IPS DF 6.9 (cell line): Measurements from ENCODE around the gene EGLN1.
"Not testable (repeated sequence)": the region's sequence is repeated elsewhere in the genome, so short reads cannot be mapped to it uniquely, and the experiment has no call there.

ENCODE experiments used
- DNase-seq: peaks from one replicate; pipeline ENCODE4 v3.0.0-alpha.2; 2013; ENCODE audit warnings: low read depth, low spot score
- H3K27ac ChIP-seq: one replicate; pipeline ENCODE4 v1.5.1; 2013; ENCODE audit warnings: low read length, control low read depth
- H3K27me3 ChIP-seq: 2 replicates; pipeline ENCODE4 v1.6.1; 2013; ENCODE audit warnings: mild to moderate bottlenecking, low read length; ENCODE audit not compliant: control insufficient read depth, insufficient read depth
- H3K36me3 ChIP-seq: 2 replicates; pipeline ENCODE4 v1.6.1; 2013; ENCODE audit warnings: low read length; ENCODE audit not compliant: control insufficient read depth, insufficient read depth
- H3K4me1 ChIP-seq: 2 replicates; pipeline ENCODE4 v1.6.1; 2013; ENCODE audit warnings: low read length; ENCODE audit not compliant: control insufficient read depth, insufficient read depth
- H3K4me3 ChIP-seq: 2 replicates; pipeline ENCODE4 v1.5.1; 2013; ENCODE audit warnings: mild to moderate bottlenecking, low read length
- H3K9me3 ChIP-seq: 2 replicates; pipeline ENCODE4 v1.6.1; 2013; ENCODE audit warnings: low read length, inconsistent platforms; ENCODE audit not compliant: control insufficient read depth, insufficient read depth
- WGBS: extraction: QIAGEN DNeasy Blood & Tissue Kit; methylation state at CpG from one replicate; pipeline ENCODE4 v1.1.7; 2013; ENCODE audit warnings: mixed read lengths, missing lambda C conversion rate; ENCODE audit not compliant: insufficient read length, insufficient coverage; 5-methylcytosine and 5-hydroxymethylcytosine counted together

EGLN1 gene

GRCh38 chr1:231359113-231359512 is 63.0 kb downstream of the EGLN1 start:
- H3K27me3 ChIP-seq, result no peaks in the 10 kb centered on the region
- H3K27ac ChIP-seq, result no peak overlapping the region
- no peak overlapping the region for H3K4me3 ChIP-seq
- H3K4me1 ChIP-seq, result no peaks in the 10 kb centered on the region
- WGBS, result no CpG with 5 or more reads among the region's 6 CpGs
- H3K36me3 ChIP-seq, result no peaks in the 10 kb centered on the region
- no peak for DNase-seq
- no peaks in the 10 kb centered on the region for H3K9me3 ChIP-seq

- Histone ChIP-seq H3K27me3 (no peaks in the 10 kb centered on the region), H3K4me1 (no peaks in the 10 kb centered on the region), H3K4me3 (no peak overlapping the region), H3K36me3 (no peaks in the 10 kb centered on the region), H3K9me3 (no peaks in the 10 kb centered on the region), H3K27ac (no peak overlapping the region)
- DNase-seq, result no peak
- WGBS, result no CpG with 5 or more reads among the region's 4 CpGs
Observed at GRCh38 chr1:231357831-231358354, 64.2 kb downstream of the EGLN1 start.

- Histone ChIP-seq H3K4me3 (no peak overlapping the region), H3K9me3 (no peaks in the 10 kb centered on the region), H3K27me3 (no peaks in the 10 kb centered on the region), H3K36me3 (no peaks in the 10 kb centered on the region; the same call in 1 of the 2 replicates), H3K27ac (no peak overlapping the region), H3K4me1 (no peaks in the 10 kb centered on the region)
- no CpG with 5 or more reads among the region's 10 CpGs for WGBS
- DNase-seq, result no peak
Observed at GRCh38 chr1:231357187-231357772, 64.8 kb downstream of the EGLN1 start.

- WGBS, result no CpG with 5 or more reads among the region's 3 CpGs
- Histone ChIP-seq H3K9me3 (no peaks in the 10 kb centered on the region), H3K4me3 (no peak overlapping the region), H3K27ac (no peak overlapping the region), H3K27me3 (no peaks in the 10 kb centered on the region), H3K4me1 (no peaks in the 10 kb centered on the region), H3K36me3 (no peaks in the 10 kb centered on the region; the same call in 1 of the 2 replicates)
- no peak for DNase-seq
Observed at GRCh38 chr1:231355171-231355570, 66.9 kb downstream of the EGLN1 start.

- no peak for DNase-seq
- Histone ChIP-seq H3K27ac (no peak overlapping the region), H3K36me3 (no peaks in the 10 kb centered on the region; the same call in 1 of the 2 replicates), H3K4me3 (no peak overlapping the region), H3K4me1 (no peaks in the 10 kb centered on the region), H3K27me3 (no peaks in the 10 kb centered on the region), H3K9me3 (no peaks in the 10 kb centered on the region)
- WGBS, result no CpG with 5 or more reads among the region's 5 CpGs
Observed at GRCh38 chr1:231354330-231355020, 67.6 kb downstream of the EGLN1 start.

- H3K27ac ChIP-seq, result no peak overlapping the region
- H3K36me3 ChIP-seq, result no peaks in the 10 kb centered on the region; the same call in 1 of the 2 replicates
- no peak for DNase-seq
- WGBS, result no CpG with 5 or more reads among the region's 2 CpGs
- no peaks in the 10 kb centered on the region for H3K9me3 ChIP-seq
- no peaks in the 10 kb centered on the region; the same call in 1 of the 2 replicates for H3K27me3 ChIP-seq
- H3K4me1 ChIP-seq, result no peaks in the 10 kb centered on the region
- no peak overlapping the region for H3K4me3 ChIP-seq
Observed at GRCh38 chr1:231353086-231353485, 69.0 kb downstream of the EGLN1 start.

- no peaks in the 10 kb centered on the region; the same call in 1 of the 2 replicates for H3K27me3 ChIP-seq
- no peaks in the 10 kb centered on the region; the same call in 1 of the 2 replicates for H3K36me3 ChIP-seq
- no peaks in the 10 kb centered on the region for H3K4me1 ChIP-seq
- no peak for DNase-seq
- WGBS, result no CpG with 5 or more reads among the region's 2 CpGs
- no peak overlapping the region for H3K27ac ChIP-seq
- H3K9me3 ChIP-seq, result no peaks in the 10 kb centered on the region
- no peak overlapping the region for H3K4me3 ChIP-seq
Observed at GRCh38 chr1:231351816-231352215, 70.3 kb downstream of the EGLN1 start.

- DNase-seq, H3K4me3 ChIP-seq, H3K36me3 ChIP-seq, H3K27ac ChIP-seq, H3K9me3 ChIP-seq, H3K27me3 ChIP-seq, H3K4me1 ChIP-seq: not testable (repeated sequence)
- WGBS, result no CpG with 5 or more reads among the region's 1 CpG
Observed at GRCh38 chr1:231348856-231349255, 73.2 kb downstream of the EGLN1 start.

- Histone ChIP-seq H3K27me3 (no peaks in the 10 kb centered on the region; the same call in 1 of the 2 replicates), H3K27ac (no peak overlapping the region), H3K4me1 (no peaks in the 10 kb centered on the region), H3K4me3 (no peak overlapping the region), H3K9me3 (no peaks in the 10 kb centered on the region), H3K36me3 (peaks cover 2% of the 10 kb centered on the region; the same call in 1 of the 2 replicates)
- no CpG with 5 or more reads among the region's 4 CpGs for WGBS
- DNase-seq, result no peak
Observed at GRCh38 chr1:231348442-231348841, 73.6 kb downstream of the EGLN1 start.

- no peak for DNase-seq
- Histone ChIP-seq H3K4me3 (no peak overlapping the region), H3K36me3 (peaks cover 2% of the 10 kb centered on the region; the same call in 1 of the 2 replicates), H3K4me1 (no peaks in the 10 kb centered on the region), H3K27me3 (no peaks in the 10 kb centered on the region; the same call in 1 of the 2 replicates), H3K9me3 (no peaks in the 10 kb centered on the region), H3K27ac (no peak overlapping the region)
- WGBS, result no CpG with 5 or more reads among the region's 4 CpGs
Observed at GRCh38 chr1:231347961-231348360, 74.1 kb downstream of the EGLN1 start.
